GM21619 (cell line): ENCODE measurements around the gene MASP2.
"Not testable (repeated sequence)": the region's sequence is repeated elsewhere in the genome, so short reads cannot be mapped to it uniquely, and the experiment has no call there.

Experiments used
- ATAC-seq: cut with Tn5 transposase; IDR thresholded peaks from one replicate; pipeline ENCODE4 v1.9.1; 2021; ENCODE audit not compliant: unreplicated experiment

The MASP2 gene

DNA sequence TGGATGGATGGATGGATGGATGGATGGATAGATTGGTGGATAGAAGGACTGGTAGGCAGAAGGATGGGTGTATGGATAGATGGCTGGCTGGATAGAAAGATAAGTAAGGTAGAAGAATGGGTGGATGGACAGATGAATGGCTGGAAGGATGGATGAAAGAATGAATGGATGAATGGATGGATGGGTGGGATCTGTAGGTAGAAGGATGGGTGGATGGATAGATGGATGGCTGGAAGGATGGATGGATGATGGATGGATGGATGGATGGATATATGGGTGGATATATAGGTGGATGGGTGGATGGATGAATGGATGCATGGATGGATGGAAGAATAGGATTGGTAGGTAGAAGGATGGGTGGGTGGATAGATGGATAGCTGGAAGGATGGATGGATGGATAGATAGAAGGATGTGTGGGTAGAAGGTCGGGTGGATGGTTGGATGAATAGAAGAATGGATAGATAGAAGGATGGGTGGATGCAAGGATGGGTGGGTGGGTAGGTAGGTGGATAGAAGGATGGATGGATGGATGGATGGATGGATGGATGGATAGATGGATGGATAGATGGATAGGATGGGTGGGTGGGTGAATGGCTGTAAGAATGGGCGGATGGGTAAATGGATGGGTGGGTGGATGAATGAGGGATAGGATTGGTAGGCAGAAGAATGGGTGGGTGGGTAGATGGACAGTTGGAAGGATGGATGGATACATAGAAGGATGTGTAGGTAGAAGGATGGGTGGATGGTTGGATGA, 7.5 kb downstream of the MASP2 start:
- no peak for ATAC-seq

DNA sequence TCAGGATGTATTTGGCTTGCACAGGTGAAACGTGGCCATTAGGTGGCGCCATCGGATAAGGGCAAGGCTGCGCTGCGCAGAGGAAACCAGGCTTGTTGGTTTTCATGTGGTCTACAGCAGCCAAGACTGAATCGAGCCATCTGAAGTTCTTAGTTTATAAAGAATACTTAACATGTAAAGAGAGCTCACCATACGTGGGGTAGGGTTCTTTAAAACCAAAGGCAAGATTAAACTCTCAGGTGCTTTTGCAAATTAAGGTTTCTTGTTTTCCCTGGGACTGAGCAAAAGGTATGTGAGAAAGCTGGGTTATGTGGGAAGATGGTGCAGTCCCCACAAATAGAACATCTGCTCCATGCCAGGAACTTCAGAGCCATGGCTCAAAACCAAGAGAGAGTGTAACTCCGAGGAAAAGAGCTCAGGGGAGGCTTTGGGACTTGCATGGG, 9.3 kb downstream of the MASP2 start:
- ATAC-seq, result no peak

DNA sequence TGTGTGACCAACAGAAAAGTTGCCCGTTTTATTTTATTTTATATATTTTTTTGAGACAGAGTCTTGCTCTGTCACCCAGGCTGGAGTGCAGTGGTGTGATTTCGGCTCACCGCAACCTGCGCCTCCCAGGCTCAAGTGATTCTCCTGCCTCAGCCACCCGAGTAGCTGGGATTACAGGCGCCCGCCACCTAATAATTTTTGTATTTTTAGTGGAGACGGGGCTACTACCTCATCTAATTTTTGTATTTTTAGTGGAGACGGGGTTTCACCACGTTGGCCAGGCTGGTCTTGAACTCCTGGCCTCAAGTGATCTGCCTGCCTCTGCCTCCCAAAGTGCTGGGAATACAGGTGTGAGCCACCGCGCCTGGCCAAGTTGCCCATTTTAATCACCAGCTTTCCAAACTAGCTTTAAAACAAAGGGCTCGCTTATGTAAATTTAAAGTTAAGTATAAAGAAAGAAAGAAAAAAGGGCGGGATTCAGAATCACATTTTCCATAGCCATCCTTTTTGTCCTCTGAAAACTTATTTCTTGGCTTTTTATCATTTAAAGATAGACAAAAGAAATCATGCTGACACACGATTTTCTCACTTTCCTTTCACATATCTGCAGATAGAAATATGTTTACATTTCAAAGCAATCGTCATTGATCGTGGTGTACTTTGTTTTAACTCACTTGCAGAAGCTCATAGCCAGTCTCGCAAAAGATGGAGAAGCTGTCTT, 9.9 kb downstream of the MASP2 start:
- not testable (repeated sequence) for ATAC-seq

DNA sequence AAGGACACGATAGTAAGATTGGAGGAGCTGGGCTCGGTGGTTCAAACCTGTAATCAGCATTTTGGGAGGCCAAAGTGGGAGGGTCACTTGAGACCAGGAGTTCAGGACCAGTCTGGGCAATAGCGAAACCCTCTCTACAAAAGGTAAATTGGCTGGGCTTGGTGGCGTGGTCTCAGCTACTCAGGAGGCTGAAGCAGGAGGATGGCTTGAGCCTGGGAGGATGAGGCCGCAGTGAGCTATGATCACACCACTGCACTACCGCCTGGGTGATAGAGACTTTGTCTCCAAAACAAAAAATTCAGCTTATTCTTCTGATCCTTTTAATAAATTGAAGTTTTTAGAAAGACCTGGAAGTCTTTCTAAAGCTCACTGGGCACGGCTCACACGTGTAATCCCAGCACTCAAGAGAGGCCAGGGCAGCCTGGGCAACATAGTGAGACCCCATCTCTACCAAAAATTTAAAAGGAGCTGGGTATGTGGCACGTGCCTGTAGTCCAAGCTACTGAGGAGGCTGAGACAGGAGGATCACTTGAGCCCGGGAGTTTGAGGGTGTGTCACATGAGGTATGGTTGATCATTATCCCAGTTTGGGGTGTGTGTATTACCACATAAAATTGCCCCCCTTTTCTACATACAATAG, 15.3 kb downstream of the MASP2 start:
- ATAC-seq, result no peak

DNA sequence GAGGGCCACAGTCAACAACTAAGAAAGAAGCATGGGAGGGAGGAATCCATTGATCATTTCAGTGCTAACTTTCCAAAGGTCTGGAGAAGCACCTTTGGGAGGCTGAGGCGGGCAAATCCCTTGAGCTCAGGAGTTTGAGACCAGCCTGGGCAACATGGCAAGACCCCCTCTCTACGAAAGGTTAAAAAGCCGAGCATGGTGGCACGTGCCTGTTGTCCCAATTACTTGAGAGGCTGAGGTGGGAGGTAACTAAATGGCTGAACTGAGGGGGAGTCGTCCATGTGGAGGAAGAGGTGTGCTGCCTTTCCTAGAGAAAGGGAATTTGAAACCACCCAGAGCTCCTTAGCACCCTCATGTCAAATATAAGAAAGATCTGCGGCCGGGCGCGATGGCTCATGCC, 16.2 kb downstream of the MASP2 start:
- no peak for ATAC-seq

DNA sequence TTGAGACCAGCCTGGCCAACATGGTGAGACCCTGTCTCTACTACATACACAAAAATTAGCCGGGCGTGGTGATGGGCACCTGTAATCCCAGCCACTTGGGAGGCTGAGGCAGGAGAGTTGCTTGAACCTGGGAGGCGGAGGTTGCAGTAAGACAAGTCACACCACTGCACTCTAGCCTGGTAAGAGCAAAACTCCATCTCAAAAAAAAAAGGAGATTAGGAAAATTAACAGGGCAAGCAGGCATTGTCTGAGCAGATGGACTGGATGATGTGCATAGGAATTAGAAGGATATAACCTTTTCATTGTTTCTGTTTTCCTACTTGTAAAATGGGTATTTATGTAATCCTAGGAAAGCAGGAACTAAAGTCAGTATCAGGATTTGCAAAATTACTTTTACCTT, 19.0 kb downstream of the MASP2 start:
- no peak for ATAC-seq

DNA sequence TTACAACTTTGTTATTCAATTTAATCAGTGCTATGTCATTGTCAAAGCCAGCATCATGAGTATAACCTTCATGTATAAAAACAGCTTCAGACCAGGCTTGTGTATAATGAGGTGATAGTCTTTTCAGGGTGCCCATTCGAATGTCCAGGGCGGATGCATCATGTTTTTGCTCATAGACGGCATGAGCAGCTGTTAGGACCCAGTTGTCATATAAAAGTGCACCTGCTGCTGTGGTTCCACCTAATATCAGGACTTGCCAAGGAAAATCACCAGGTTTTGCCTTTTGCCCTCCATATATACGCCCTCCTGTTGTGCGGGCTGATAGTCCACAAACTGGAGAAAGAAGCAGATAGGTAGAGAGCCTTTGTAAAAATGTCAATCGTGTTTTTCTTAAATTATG, 19.7 kb downstream of the MASP2 start:
- no peak for ATAC-seq

DNA sequence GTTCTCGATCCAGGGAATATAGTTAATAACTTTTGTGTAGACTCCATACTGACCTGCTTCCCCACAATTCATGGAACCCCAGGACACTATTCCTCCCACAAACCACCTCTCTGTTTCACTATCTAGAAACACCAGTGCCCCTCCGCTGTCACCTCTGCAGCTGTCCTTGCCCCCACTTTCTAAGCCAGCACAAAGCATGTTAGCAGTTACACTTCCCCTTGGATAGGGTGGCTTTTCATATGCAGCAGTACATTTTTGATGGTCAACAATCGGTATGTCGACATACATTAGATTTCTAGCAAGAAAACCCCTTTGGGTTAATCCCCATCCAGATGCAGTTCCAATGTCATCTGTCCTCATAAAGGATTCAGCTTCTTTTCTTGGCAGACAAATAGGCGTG, 20.1 kb downstream of the MASP2 start:
- ATAC-seq, result no peak

DNA sequence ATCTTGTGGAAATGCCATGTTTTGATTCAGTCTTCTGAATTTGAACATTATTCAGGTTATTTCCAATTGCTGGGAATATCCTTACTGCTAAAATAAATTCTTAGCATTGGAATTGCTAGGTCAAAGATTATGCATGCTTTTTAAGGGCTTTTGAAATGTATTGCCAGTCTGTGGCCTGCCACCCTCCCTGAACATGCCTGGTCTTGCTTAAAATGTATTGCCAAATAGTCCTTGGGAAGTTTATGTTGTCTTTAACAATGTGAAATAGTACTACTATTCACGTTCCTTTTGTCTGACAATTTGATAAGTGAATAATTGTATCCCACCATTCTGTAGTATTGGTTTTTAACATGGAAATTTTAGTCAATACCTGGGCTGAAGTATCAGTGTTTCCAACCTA, 21.0 kb downstream of the MASP2 start:
- ATAC-seq, result no peak

DNA sequence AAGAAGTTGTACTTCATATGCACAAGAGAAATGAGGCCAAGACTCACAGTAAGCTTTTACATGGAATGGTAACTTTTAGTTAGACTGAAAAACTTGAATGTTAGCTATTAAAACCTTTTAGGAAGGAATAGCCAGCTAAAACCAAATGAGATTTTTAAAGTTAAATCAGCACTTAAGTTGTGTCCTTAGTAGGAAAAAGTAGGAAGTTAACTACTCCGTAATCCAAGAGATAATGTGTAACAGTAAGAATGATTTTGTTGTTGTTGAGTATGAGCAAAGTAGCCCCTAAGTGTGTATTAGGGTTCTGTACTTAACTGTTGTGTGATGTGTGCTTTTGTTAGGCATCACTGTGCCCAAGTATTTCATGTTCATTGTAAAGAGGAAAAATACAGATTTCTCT, 21.4 kb downstream of the MASP2 start:
- ATAC-seq, result no peak

DNA sequence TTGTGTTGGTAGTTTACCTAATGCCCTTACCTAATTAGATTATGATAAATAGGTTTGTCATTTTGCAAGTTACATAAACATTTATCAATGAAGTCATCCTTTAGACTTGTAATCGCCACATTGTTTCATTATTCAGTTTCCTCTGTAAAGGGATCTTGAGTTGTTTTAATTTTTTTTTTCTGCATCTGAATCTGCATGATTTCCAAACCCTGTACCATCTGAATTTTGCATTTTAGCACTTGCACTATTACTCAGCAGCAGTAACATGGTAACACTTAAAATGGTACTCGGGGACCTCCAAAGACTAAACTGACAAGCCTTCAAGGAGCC, 22.2 kb downstream of the MASP2 start:
- no peak for ATAC-seq

DNA sequence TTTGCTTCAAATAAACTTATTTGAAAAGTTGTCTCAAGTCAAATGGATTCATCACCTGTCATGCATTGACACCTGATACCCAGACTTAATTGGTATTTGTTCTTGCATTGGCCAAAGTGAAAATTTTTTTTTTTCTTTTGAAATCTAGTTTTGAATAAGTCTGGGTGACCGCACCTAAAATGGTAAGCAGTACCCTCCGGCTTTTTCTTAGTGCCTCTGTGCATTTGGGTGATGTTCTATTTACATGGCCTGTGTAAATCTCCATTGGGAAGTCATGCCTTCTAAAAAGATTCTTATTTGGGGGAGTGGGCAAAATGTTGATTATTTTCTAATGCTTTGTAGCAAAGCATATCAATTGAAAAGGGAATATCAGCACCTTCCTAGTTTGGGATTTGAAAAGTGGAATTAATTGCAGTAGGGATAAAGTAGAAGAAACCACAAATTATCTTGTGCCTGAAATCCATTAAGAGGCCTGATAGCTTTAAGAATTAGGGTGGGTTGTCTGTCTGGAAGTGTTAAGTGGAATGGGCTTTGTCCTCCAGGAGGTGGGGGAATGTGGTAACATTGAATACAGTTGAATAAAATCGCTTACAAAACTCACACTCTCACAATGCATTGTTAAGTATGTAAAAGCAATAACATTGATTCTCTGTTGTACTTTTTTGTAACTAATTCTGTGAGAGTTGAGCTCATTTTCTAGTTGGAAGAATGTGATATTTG, 22.7 kb downstream of the MASP2 start:
- no peak for ATAC-seq

DNA sequence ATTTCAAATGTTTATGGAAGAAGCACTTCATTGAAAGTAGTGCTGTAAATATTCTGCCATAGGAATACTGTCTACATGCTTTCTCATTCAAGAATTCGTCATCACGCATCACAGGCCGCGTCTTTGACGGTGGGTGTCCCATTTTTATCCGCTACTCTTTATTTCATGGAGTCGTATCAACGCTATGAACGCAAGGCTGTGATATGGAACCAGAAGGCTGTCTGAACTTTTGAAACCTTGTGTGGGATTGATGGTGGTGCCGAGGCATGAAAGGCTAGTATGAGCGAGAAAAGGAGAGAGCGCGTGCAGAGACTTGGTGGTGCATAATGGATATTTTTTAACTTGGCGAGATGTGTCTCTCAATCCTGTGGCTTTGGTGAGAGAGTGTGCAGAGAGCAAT, 23.8 kb downstream of the MASP2 start:
- ATAC-seq, result no peak

DNA sequence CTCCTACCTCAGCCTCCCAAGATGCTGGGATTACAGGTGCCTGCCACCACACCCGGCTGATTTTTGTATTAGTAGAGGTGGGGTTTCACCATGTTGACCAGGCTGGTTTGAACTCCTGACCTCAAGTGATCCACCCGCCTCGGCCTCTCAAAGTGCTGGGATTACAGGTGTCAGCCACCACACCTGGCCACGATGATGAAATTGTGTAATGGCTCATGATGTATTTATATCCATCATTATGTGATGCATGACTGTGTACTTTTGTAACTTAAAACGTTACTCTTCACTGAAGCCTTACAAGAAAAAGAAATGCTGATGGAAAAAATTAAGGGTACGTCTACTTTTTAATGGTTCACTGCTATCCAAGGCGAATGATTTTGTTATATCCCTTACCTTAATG, 27.1 kb downstream of the MASP2 start:
- ATAC-seq, result no peak

DNA sequence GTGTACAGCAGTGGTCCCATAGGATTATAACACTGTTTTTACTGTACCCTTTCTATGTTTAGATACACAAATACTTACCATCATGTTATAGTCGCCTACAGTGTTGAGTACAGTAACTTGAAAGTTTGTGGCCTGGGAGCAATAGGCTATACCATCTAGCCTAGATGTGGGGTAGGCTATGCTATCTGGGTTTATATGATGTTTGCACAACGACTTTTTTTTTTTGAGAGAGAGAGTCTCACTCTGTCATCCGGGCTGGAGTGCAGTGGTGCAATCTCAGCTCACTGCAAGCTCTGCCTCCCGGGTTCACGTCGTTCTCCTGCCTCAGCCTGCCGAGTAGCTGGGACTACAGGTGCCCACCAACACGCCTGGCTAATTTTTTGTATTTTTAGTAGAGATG, 27.7 kb downstream of the MASP2 start:
- ATAC-seq, result not testable (repeated sequence)

DNA sequence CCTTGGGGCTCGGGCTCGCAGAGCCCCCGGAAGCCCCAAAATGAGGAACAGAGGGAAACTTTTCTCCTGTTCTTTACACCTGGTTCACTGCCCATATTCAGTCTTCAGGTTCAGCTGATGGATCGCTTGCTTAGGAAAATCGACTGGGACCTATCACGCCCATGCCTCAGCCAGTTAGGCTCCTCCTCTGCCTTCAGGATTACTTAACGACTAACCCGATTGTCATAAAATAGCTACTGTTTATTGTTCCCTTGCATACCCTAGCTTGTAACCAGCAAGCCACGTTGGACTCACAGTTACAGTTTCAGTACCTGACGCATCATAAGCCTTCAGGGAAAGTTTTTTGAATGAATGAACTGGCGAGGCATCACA, 33.9 kb downstream of the MASP2 start:
- ATAC-seq, result no peak

DNA sequence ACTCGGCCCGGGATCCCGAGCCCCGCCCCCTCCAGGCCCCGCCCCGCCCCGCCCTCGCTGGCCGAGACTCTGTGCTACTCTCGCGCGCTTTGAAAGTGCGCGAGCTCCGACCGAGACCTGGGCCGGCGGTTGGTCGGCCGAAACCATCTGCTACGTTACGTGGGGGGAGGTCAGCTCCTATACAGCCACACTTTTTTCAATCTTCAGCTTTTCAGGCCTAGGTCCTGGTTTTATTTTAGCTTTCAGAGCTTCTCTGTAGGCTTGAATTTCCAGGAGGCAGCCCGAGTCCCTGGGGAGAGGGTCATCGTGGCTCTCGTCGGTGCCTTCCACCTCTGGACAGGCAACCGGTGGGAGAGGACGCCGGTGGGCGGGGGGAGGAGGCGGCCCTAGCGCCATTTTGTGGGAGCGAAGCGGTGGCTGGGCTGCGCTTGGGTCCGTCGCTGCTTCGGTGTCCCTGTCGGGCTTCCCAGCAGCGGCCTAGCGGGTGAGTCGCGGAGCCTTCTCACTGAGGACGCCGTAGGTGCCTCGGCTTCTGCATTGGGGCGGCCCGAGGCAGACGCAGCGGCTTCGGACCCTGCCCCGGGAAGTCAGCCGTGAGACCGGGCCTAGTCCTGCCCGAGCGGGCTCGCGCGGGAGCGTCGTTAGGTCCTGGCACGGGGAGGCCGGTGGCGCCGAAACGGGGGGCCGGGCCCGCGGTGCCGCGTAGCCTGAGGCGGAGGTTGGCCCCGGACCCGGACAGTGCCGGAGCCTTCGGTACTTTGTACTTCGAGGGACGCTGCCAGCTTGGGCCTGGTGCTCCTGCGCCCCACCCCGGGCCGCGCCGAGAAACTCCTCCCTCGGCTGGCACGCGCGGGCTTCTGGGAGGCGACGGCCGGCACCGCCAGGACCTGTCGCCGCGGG, 34.5 kb downstream of the MASP2 start, which contains the start of gene TARDBP:
TARDBP (plus strand) TSS at position 395 of the 900 bp plus-strand sequence. CDS start 1,074 bp downstream, outside the sequence.
- peak; percentile 83 for ATAC-seq

DNA sequence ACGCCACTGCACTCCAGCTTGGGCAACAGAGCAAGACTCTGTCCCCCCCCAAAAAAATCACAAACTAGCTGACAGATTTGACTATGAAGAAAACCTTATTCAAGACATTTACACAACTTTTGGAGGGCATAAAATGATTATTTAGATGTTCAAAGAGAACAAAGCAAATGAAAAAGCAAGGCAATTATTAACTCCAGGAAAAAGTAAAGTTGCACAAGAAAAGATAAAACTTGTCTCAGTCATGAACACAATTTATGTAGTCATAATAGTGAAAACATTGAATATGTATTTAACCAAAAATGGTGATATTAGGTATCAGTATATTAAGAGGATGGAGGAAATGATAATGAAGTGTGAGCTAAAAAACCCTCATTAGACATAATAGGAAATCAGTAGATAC, 46.5 kb downstream of the MASP2 start:
- no peak for ATAC-seq

DNA sequence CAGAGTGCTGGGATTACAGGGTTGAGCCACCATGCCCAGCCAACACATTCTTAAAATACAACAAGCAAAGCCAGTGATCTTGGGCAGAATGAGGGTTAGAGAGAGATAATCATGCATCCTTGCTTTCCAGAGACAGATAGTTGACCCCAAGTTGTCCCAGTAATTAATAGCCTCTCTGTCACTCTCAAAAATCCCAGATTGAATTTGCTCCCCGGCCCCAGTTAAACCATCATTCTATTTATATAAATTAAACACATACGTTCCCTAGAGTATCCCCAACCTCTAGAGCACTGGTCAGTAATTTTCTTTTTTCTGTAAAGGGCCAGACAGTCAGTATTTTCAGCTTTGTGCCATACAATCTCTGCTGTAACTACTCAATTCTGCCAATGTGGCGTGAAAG, 50.9 kb downstream of the MASP2 start:
- no peak for ATAC-seq

DNA sequence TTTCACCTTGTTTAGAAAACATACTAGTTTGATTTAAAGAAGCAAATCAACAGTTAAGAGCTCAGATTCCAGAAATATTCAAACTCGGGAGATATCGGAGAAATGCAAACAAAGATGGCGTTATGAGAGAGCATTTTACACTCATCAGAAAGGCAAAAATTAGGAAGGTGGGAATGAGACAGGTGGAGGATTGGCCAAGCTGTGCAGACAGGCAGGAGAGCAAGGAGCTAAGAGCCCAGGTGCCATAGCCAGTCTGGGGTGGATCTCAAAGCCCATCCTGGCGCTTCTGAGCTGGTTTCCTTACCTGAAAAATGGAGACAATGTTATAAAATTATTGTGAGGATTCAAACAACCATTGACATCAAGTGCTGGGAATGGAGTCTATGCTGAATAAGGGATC, 54.2 kb downstream of the MASP2 start:
- no peak for ATAC-seq

DNA sequence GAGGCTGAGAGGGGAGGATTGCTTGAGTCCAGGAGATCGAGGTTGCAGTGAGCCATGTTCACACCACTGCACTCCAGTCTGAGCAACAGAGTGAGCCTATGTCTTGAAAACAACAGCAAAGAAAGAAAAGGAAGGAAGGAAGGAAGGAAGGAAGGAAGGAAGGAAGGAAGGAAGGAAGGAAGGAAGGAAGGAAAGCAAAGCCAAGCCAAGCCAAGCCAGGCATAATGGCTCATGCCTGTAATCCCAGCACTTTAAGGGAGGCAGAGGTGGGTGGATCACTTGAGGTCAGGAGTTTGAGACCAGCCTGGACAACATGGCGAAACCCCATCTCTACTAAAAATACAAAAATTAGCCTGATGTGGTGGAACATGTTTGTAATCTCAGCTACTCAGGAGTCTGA, 55.0 kb downstream of the MASP2 start:
- not testable (repeated sequence) for ATAC-seq
